Stimulated activated CD4-positive, alpha-beta T cell treated with anti-CD3 and anti-CD28 coated beads, Interleukin-15, amount 100 ng/mL, for 24 hours (primary cell): Measurements from ENCODE around the gene ATP5F1E.
"Not testable (repeated sequence)": the region's sequence is repeated elsewhere in the genome, so short reads cannot be mapped to it uniquely, and the experiment has no call there.

Source experiments
- DNase-seq: peaks from one replicate; pipeline ENCODE4 v3.0.0-alpha.2; 2020

ATP5F1E gene

DNA sequence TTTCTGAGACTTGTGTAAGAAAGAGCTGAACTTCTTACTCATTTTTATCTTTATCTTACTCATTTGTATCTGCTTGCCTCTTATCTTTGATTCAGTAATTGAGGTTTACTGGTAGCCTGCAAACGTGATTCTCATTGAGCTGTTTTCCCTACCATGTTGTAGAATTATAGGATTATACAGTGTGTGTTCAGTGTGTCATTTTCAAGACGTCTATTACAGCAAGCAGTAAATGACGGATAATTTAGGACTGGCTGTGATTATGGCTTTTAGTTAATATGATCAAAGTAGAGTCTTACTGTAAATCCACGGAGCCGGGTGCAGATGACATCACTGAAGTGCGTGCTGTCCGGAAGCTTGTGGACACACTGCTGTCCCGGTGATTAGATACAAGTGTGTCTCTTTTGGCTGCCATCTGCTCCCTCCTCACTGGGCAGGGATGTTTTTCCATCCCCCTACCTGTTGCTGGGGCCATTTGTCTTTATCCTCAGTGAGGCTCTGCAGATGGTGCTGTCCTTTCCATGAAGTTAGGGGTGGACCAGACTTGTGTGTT, 45.1 kb downstream of the ATP5F1E start:
- no peak for DNase-seq

DNA sequence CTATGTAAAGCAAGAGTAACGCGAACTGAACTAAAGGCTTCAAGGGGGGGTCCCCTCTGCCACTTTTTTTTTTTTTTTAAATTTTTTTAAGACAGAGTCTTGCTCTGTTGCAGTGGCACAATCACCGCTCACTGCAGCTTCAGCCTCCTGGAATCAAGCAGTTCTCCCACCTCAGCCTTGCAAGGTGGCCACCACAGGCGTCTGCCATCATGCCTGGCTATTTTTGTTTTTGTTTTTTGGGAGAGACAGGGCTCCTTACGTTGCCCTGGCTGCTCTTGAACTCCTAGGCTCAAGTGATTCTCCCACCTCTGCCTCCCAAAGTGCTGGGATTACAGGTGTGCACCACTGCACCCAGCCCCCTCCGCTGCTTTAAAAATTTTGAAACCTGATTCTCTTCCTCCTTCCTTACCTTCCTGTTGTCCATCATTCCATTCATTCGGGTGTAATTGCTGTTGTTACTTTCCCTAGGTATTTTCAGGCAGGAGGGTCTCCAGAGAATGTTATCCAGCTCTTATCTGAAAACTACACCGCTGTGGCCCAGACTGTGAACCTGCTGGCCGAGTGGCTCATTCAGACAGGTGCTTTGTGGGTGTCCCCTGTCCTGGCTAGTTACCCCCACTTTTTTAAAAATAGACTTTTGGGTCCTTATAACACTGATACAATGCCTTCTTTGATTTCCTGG, 45.7 kb downstream of the ATP5F1E start:
- DNase-seq: no peak

DNA sequence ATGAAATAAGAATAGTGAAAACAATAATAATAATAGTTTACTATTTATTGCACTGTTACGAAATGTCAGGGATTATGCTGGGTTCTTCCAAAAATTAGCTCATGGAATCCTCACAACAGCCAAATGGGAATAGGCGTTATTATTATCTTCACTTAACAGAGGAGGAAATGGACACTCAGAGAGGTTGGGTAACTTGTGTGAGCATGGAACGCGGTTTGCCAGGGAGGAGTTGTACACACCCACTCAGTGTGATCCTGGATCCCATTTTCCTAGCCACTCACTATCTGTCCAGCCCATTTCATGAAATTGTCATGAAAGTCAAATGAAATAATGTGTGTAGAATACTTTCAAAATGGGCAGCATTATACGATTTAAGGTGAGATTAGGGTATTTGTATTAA, 46.5 kb downstream of the ATP5F1E start:
- DNase-seq: no peak

DNA sequence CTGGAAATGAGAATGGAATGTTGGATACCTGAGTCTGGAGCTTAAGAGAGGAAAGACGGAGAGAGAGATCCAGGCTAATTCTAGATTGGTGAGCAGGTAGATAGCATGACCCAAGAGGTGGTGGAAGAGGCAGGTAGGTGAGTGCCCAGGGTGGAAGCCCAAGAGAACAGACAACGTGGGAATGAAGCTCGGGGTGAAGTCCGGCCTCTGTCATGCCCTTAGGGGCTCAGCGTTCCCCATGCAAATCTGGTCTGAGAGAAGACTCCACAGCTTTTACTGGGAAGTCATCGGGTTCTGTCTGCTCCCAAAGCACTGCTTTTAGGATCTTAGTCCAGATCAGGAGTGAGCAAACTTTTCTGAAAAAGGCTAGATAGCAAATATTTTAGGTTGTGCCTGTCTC, 47.4 kb downstream of the ATP5F1E start:
- DNase-seq: no peak

DNA sequence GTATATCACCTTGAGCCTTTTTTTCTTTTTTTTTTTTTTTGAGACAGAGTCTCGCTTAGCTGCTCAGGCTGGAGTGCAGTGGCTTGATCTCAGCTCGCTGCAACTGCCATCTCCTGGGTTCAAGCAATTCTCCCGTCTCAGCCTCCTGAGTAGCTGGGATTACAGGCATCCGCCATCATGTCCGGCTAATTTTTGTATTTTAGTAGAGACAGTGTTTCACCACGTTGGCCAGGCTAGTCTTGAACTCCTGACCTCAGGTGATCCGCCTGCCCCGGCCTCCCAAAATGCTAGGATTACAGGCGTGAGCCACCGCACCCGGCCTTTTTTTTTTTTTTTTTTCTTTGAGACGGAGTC, 49.0 kb downstream of the ATP5F1E start:
- DNase-seq: not testable (repeated sequence)

DNA sequence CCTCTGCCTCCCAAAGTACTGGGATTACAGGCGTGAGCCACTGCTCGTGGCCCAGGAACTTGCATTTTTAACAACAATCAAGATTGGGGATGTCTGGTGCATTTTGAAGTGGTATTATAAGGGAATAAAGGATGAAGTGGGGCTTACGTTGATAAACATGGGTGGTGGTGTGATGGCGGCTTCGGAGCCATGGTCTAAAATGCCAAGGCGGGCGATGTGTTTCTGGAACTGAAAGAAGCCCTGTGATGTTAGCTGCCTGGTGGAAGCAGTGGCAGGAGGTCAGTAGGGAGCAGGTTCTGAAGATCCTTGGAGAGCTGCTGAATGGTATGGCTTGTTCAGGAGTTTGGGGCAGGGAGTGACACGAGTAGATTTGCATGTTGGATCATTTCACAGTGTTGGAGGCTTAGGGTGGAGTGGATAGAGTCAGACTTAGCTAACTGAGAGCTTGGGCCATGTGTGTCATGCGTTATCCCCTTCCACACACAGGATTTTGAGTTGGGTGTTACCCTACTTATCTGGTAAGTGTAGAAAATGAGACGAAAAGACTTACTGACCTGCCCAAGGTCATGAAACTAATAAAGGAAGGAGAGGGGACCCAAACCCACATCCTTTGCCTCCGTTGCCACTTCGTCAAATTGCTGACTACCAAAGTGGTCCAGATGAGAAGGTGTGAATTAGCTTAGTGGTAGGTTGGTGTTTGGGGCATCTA, 49.6 kb downstream of the ATP5F1E start:
- no peak for DNase-seq

DNA sequence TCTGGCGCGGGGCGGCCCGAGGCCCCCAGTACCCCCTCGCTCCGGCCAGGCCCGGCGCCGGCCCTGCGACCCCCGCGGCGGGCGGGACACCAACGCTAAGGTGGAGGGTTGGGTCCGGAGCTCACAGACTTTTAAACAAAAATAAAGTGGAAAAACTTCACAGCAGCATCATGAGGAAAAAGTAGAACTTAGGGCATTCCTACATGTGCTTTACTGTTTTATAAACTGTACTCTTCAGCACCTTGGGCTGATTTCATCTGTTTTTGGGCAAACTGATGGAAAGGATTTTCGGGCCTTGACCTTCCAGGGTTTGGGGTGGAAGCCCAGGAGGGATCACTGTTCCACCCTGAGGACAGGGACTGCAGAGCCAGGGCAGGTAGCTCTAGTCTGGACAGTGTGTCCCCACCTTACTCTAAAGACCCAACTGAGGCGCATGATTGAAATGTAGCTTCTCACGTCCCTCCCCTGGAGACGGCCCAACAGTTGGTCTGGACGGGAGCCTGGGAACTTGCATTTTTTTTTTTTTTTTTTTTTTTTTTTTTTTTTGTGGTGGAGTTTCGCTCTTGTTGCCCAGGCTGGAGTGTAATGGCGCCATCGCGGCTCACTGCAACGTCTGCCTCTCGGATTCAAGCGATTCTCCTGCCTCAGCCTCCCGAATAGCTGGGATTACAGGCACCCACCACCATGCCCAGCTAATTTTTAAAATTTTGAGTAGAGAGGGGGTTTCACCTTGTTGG, 50.3 kb downstream of the ATP5F1E start:
- no peak for DNase-seq

DNA sequence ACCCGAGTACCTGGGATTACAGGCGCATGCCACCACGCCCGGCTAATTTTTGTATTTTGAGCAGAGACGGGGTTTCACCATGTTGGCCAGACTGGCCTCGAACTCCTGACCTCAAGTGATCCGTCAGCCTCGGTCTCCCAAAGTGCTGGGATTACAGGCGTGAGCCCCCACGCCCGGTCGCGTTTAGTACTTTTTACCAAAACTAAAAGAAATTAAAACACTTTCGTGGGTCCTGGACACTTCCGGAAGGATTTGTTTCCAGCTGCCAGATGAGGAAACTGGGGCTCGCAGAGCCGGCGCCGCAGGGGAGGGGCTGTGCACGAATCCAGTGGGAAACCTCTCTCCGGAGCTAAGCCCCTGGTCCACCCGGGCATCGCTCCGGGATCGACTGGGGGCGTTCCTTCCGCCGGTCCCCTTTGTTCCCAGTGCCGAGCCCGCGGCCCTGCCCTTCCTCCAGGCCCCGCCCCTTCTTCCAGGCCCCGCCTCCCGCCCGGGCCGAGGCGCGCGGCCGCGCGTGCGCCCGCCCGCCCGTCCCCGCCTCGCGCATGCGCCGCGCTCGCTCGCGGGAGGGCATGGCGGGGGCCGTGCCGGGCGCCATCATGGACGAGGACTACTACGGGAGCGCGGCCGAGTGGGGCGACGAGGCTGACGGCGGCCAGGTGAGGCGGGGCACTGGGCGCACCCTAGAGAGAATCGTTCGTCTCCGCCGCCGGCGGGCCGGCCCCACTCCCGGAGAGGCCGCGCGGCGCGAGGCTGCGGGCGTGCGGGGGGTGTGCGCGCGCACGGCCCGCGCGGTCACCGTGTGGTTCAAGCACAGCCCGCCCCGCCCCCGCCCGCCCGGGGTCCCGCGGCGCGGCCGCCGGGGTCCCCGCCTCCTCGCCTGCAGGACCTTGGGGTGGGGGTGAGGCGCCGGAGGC, 51.2 kb downstream of the ATP5F1E start, which contains the start of gene NELFCD:
TSS of gene NELFCD (plus strand) at position 546 of the 917 bp plus-strand sequence. CDS start at position 600, 54 bp downstream.
- DNase-seq: peak; percentile 92

DNA sequence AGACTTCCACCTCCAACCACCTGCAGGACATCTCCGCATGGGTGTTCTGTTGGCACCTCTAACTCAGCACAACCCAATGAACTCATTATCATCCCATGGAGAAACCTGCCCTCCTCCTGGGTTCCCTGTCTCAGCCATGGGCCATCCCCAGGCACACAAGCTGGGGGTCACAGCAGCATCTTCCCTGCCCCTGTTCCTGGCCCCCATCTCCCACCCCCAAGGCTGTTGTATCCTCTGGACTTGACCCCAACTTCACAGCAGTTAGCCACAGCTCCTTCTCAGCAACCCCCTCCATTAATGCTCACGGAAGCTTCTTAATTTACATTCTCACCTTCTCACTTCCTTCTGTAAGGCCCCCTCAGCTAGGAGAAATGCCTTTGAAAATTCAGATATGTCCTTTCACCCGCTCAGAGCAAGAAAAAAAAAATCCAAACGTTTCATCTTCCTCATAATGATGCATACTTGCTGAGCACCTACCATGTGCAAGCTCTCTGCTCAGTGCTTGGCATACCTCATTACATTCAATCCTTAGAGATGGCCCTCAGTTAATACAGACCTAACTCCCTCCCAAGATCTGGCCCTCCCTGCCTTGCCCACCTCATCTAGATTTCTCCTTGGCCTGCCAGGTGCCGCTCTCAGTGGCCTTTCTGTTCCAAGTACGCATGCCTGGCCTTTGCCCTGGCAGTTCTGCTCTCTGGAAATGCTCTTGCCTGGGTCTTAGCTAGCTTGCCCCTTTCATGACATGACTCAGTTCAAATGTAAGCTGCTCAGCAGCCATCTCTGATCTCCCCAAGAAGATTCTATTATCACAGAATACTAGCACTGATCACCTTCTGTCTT, 53.6 kb downstream of the ATP5F1E start:
- DNase-seq: no peak

DNA sequence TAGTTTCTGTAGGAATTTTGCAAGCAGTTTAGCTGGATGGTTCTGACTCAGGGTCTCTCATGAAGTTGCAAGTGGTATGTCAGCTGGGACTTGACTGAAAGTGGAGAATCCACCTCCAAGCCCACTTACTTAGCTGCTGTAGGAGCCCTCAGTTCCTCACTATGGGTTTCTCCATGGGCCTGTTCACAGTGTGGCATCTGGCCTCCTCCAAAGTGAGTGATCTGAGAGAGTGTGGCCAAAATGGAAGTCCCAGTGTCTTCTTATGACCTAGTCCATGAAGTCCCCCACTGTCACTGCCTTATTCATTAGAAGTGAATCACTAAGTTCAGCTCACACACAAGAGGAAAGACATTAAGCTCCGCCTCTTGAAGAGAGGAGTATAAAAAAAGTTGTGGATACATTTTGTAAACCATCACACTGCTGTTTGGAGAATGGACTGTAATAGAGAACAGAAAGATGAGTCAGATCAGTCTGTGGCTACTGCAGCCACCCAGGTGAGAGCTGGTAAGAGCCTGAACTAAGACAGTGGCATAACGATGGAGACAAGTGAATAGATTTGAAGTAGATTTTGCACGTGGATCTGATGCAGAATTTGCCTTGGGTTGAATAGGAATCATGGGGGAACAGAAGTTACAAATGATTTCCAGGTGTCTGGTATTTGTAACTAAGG, 55.9 kb downstream of the ATP5F1E start:
- no peak for DNase-seq
